ENCODE results near the gene RFX3. TPM values are rescaled to one million over a fixed set of nuclear protein-coding genes. Genes with fewer than 3 reads are reported as not detected.

The RFX3 gene
- total RNA-seq, 1 donor from 2014 or later = 18.5 TPM

- H3K27me3 Mint-ChIP-seq (ENCODE audit: unreplicated experiment) = peaks cover 6% of the 10 kb centered on the region
- no peaks in the 10 kb centered on the region for H3K9me3 Mint-ChIP-seq (ENCODE audit: unreplicated experiment)
- H3K27ac Mint-ChIP-seq (ENCODE audit: unreplicated experiment) = no peak overlapping the region
- H3K36me3 Mint-ChIP-seq (ENCODE audit: low read depth, unreplicated experiment) = no peaks in the 10 kb centered on the region
- H3K4me1 Mint-ChIP-seq (ENCODE audit: unreplicated experiment) = peaks cover 3% of the 10 kb centered on the region
- TF ChIP-seq CTCF (IDR thresholded peaks at IDR 0.05; ENCODE audit: unreplicated experiment) = peak; percentile 5
- H3K4me3 Mint-ChIP-seq (ENCODE audit: unreplicated experiment) = peak overlapping the region; percentile 75
- peak; percentile 66 for DNase-seq (ENCODE audit: low spot score)
These were observed 344.5 kb downstream of the RFX3 start for GRCh38 chr9:3181049-3181953.

GRCh38 chr9:3180696-3181048 lies 345.1 kb downstream of the RFX3 start:
- peaks cover 6% of the 10 kb centered on the region for H3K27me3 Mint-ChIP-seq (ENCODE audit: unreplicated experiment)
- H3K4me3 Mint-ChIP-seq (ENCODE audit: unreplicated experiment) = no peak overlapping the region
- TF ChIP-seq CTCF (IDR thresholded peaks at IDR 0.05; ENCODE audit: unreplicated experiment) = no peak
- H3K9me3 Mint-ChIP-seq (ENCODE audit: unreplicated experiment) = no peaks in the 10 kb centered on the region
- H3K27ac Mint-ChIP-seq (ENCODE audit: unreplicated experiment) = no peak overlapping the region
- H3K4me1 Mint-ChIP-seq (ENCODE audit: unreplicated experiment) = peaks cover 4% of the 10 kb centered on the region
- H3K36me3 Mint-ChIP-seq (ENCODE audit: low read depth, unreplicated experiment) = no peaks in the 10 kb centered on the region
- no peak for DNase-seq (ENCODE audit: low spot score)

GRCh38 chr9:3179711-3180110 lies 346.1 kb downstream of the RFX3 start:
- no peaks in the 10 kb centered on the region for H3K9me3 Mint-ChIP-seq (ENCODE audit: unreplicated experiment)
- H3K4me3 Mint-ChIP-seq (ENCODE audit: unreplicated experiment) = no peak overlapping the region
- peaks cover 4% of the 10 kb centered on the region for H3K4me1 Mint-ChIP-seq (ENCODE audit: unreplicated experiment)
- no peak for TF ChIP-seq CTCF (IDR thresholded peaks at IDR 0.05; ENCODE audit: unreplicated experiment)
- peaks cover 6% of the 10 kb centered on the region for H3K27me3 Mint-ChIP-seq (ENCODE audit: unreplicated experiment)
- no peaks in the 10 kb centered on the region for H3K36me3 Mint-ChIP-seq (ENCODE audit: low read depth, unreplicated experiment)
- no peak overlapping the region for H3K27ac Mint-ChIP-seq (ENCODE audit: unreplicated experiment)
- DNase-seq (ENCODE audit: low spot score) = no peak

- Mint-ChIP-seq H3K4me1 (ENCODE audit: unreplicated experiment) (peaks cover 4% of the 10 kb centered on the region), H3K9me3 (ENCODE audit: unreplicated experiment) (no peaks in the 10 kb centered on the region), H3K36me3 (ENCODE audit: low read depth, unreplicated experiment) (no peaks in the 10 kb centered on the region), H3K27me3 (ENCODE audit: unreplicated experiment) (peaks cover 6% of the 10 kb centered on the region), H3K27ac (ENCODE audit: unreplicated experiment) (no peak overlapping the region), H3K4me3 (ENCODE audit: unreplicated experiment) (no peak overlapping the region)
- no peak for TF ChIP-seq CTCF (IDR thresholded peaks at IDR 0.05; ENCODE audit: unreplicated experiment)
- DNase-seq (ENCODE audit: low spot score) = no peak
These were observed 347.9 kb downstream of the RFX3 start for GRCh38 chr9:3177936-3178335.

- H3K27me3 Mint-ChIP-seq (ENCODE audit: unreplicated experiment) = peaks cover 4% of the 10 kb centered on the region
- no peak overlapping the region for H3K4me3 Mint-ChIP-seq (ENCODE audit: unreplicated experiment)
- DNase-seq (ENCODE audit: low spot score) = no peak
- H3K27ac Mint-ChIP-seq (ENCODE audit: unreplicated experiment) = no peak overlapping the region
- H3K36me3 Mint-ChIP-seq (ENCODE audit: low read depth, unreplicated experiment) = no peaks in the 10 kb centered on the region
- TF ChIP-seq CTCF (IDR thresholded peaks at IDR 0.05; ENCODE audit: unreplicated experiment) = no peak
- H3K4me1 Mint-ChIP-seq (ENCODE audit: unreplicated experiment) = peaks cover 4% of the 10 kb centered on the region
- no peaks in the 10 kb centered on the region for H3K9me3 Mint-ChIP-seq (ENCODE audit: unreplicated experiment)
These were observed 348.5 kb downstream of the RFX3 start for GRCh38 chr9:3177146-3177761.
